K562 (cell line): ENCODE results near the gene CACNA2D3. TPM values are rescaled to one million over a fixed set of nuclear protein-coding genes. Genes with fewer than 3 reads are reported as not detected.

ENCODE experiments used
- DPF2 ChIP-seq: fragments of 450-650 bp; IDR thresholded peaks from 2 replicates; pipeline ENCODE4 v1.6.1; 2016
- E2F6 ChIP-seq, 2 experiments: IDR thresholded peaks; 2 replicates each; pipeline ENCODE4 v1.6.1; 2011; ENCODE audit warnings: borderline replicate concordance in 1 of 2, control low read depth in 1 of 2, low read depth in 1 of 2, low read length in 1 of 2, mild to moderate bottlenecking in 1 of 2, mixed read lengths in 1 of 2, moderate library complexity in 1 of 2; ENCODE audit not compliant: insufficient read depth in 1 of 2, insufficient read length in 1 of 2, poor library complexity in 1 of 2, severe bottlenecking in 1 of 2; ENCODE audit errors: extremely low read depth in 1 of 2
- FOXK2 ChIP-seq, 2 experiments: fragments of 450-650 bp; IDR thresholded peaks in 1 of 2; conservative IDR thresholded peaks in 1 of 2; 2 replicates each; pipeline ENCODE4 v1.6.1; 2016; ENCODE audit warnings: low read depth in 2 of 2, mild to moderate bottlenecking in 1 of 2
- FOXM1 ChIP-seq, 2 experiments: fragments of 450-650 bp in 1 of 2; sonication (generic) in 1 of 2; formaldehyde crosslinking in 1 of 2; IDR thresholded peaks; 2 replicates each; pipeline versions ENCODE4 v1.6.1 to v1.9.0; 2017 to 2022; ENCODE audit warnings: low read depth in 2 of 2, mild to moderate bottlenecking in 2 of 2, missing genetic modification reagents in 1 of 2, moderate library complexity in 1 of 2
- GATAD2A ChIP-seq: fragments of 450-650 bp; IDR thresholded peaks from 2 replicates; pipeline ENCODE4 v1.6.1; 2017
- HDAC6 ChIP-seq: IDR thresholded peaks from 2 replicates; pipeline ENCODE4 v1.6.1; 2012; ENCODE audit warnings: low read depth, mild to moderate bottlenecking, control low read depth, inconsistent platforms, low read length, moderate library complexity
- HINFP ChIP-seq: fragments of 450-650 bp; conservative IDR thresholded peaks from 2 replicates; pipeline ENCODE4 v1.6.1; 2016; ENCODE audit warnings: missing genetic modification characterization, low read depth, mild to moderate bottlenecking, control low read depth, missing compliant biosample characterization
- HMG20A ChIP-seq: fragments of 450-650 bp; formaldehyde crosslinking; conservative IDR thresholded peaks from 2 replicates; pipeline ENCODE4 v1.4.0; 2020; ENCODE audit warnings: mild to moderate bottlenecking, mixed read lengths
- HNRNPUL1 ChIP-seq: fragments of 200-400 bp; formaldehyde crosslinking; IDR thresholded peaks from 2 replicates; pipeline ENCODE4 v1.6.1; 2017; ENCODE audit warnings: low read length
- HSF4 ChIP-seq: fragments of 250-450 bp; sonication (Bioruptor Pico); IDR thresholded peaks from 2 replicates; pipeline ENCODE4 v2.1.2; 2022; ENCODE audit warnings: mild to moderate bottlenecking, moderate library complexity, borderline replicate concordance
- MTA2 ChIP-seq: fragments of 450-650 bp; IDR thresholded peaks from 2 replicates; pipeline ENCODE4 v1.6.1; 2016; ENCODE audit warnings: low read depth
- NELFE ChIP-seq: IDR thresholded peaks from 2 replicates; pipeline ENCODE4 v1.6.1; 2011; ENCODE audit warnings: mild to moderate bottlenecking; ENCODE audit not compliant: insufficient read depth, insufficient read length
- NR2C2 ChIP-seq, 2 experiments: fragments of 200-800 bp in 1 of 2; sonication (Bioruptor generic) in 1 of 2; sonication (generic) in 1 of 2; formaldehyde crosslinking in 1 of 2; IDR thresholded peaks; 2 replicates each; pipeline versions ENCODE4 v1.6.1 to v1.8.0; 2016 to 2022; ENCODE audit warnings: mild to moderate bottlenecking in 1 of 2, missing compliant biosample characterization in 1 of 2, missing genetic modification characterization in 1 of 2, missing genetic modification reagents in 1 of 2
- PCBP1 ChIP-seq: fragments of 200-400 bp; formaldehyde crosslinking; IDR thresholded peaks from 2 replicates; pipeline ENCODE4 v1.6.1; 2018; ENCODE audit warnings: mild to moderate bottlenecking, low read depth, low read length; ENCODE audit not compliant: poor library complexity, severe bottlenecking
- PPARD ChIP-seq: fragments of 250-450 bp; sonication (Bioruptor Pico); IDR thresholded peaks from 2 replicates; pipeline ENCODE4 v1.8.0; 2022; ENCODE audit warnings: inconsistent platforms, mild to moderate bottlenecking, moderate library complexity
- PTBP1 ChIP-seq: fragments of 200-400 bp; formaldehyde crosslinking; IDR thresholded peaks from 2 replicates; pipeline ENCODE4 v1.6.1; 2017; ENCODE audit warnings: low read depth, low read length
- RHOXF2B ChIP-seq: fragments of 250-450 bp; sonication (Bioruptor Pico); conservative IDR thresholded peaks from 2 replicates; pipeline ENCODE4 v1.5.1; 2021
- SMARCE1 ChIP-seq: fragments of 450-650 bp; IDR thresholded peaks from 2 replicates; pipeline ENCODE4 v1.7.1; 2016; ENCODE audit warnings: mild to moderate bottlenecking
- SRSF1 ChIP-seq: fragments of 200-400 bp; formaldehyde crosslinking; IDR thresholded peaks from 2 replicates; pipeline ENCODE4 v1.6.1; 2017; ENCODE audit warnings: mild to moderate bottlenecking, low read depth, low read length, moderate library complexity
- TARDBP ChIP-seq: fragments of 450-650 bp; IDR thresholded peaks from 2 replicates; pipeline ENCODE4 v1.6.1; 2016
- TCF3 ChIP-seq: sonication (generic); formaldehyde crosslinking; IDR thresholded peaks from 2 replicates; pipeline ENCODE4 v1.4.0; 2020; ENCODE audit warnings: mild to moderate bottlenecking, missing genetic modification reagents
- TEAD4 ChIP-seq, 2 experiments: sonication (generic) in 1 of 2; formaldehyde crosslinking in 1 of 2; IDR thresholded peaks; 2 replicates each; pipeline versions ENCODE4 v1.6.1 to v1.8.0; 2012 to 2022; ENCODE audit warnings: borderline replicate concordance in 1 of 2, inconsistent platforms in 1 of 2, low read length in 1 of 2, mild to moderate bottlenecking in 1 of 2, missing genetic modification reagents in 1 of 2
- TGIF2 ChIP-seq: sonication (generic); formaldehyde crosslinking; IDR thresholded peaks from 2 replicates; pipeline ENCODE4 v1.8.1; 2022; ENCODE audit warnings: mild to moderate bottlenecking, missing genetic modification reagents, moderate library complexity
- ZBTB43 ChIP-seq: sonication (generic); formaldehyde crosslinking; IDR thresholded peaks from 2 replicates; pipeline ENCODE4 v1.8.0; 2023; ENCODE audit warnings: mild to moderate bottlenecking, missing genetic modification reagents
- ZNF24 ChIP-seq: fragments of 450-650 bp; IDR thresholded peaks from 2 replicates; pipeline ENCODE4 v1.6.1; 2016
- polyA plus RNA-seq, 8 experiments: library from polyadenylated mRNA; depleted of rRNA in 4 of 8; stranded (reverse) in 5 of 8; unstranded in 3 of 8; fragments of >200 nt; fragmentation: Nextera tagmentation in 2 of 8; fragmentation: Illumina TruSeq in 1 of 8; extraction: Ambion mirVana in 2 of 8; extraction: Trizol in 1 of 8; gene quantifications; 2 replicates each; pipeline versions ENCODE4 v1.2.1 to v1.2.3, GENCODE V29; 2011 to 2014; ENCODE audit warnings: inconsistent platforms in 1 of 8, missing spikeins in 1 of 8
- total RNA-seq, 7 experiments: library from RNA; depleted of rRNA in 6 of 7; stranded (reverse); fragments of >200 nt in 6 of 7; fragmentation: Illumina TruSeq in 2 of 7; extraction: Trizol in 2 of 7; gene quantifications; 2 replicates each; pipeline versions ENCODE4 v1.2.1 to v1.2.3, GENCODE V29; 2011 to 2021; ENCODE audit warnings: low replicate concordance in 1 of 7

The CACNA2D3 gene
- total and polyA plus RNA-seq, 9 of the 15 experiments (the other 6 are each of a cell fraction or from before 2014, with no cell fraction given) = 0.01 TPM; not detected in 8

DNA sequence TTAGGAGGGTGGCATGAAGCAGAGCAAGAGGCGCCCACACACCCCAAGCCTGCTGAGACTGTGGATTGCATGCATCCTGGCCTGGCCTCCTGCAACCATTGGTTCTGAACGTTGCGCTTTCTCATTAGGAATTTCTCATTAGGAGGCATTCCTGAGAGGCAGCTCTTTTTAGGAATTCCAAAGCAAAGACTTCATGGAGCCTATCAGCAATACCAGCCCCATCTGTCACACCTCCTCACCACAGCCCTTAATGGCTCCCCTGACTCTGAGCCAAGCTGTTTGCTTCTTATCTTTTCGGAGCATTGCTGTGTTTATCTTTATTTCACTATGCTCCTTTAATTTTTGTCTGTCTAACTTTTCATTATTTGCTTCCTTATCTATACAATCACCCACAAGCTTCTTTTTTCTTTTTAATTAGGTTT lies 226.9 kb downstream of the CACNA2D3 start (continued):
- peak; percentile 63; the same call in 1 of the 2 replicates for TF ChIP-seq SMARCE1
- no peak for TF ChIP-seq NELFE
- TF ChIP-seq PTBP1 = no peak
- no peak for TF ChIP-seq HMG20A (CRISPR knock-in tag)
- peak; percentile 43; the same call in 1 of the 2 replicates for TF ChIP-seq FOXM1 (IDR thresholded peaks at IDR 0.05; ENCODE audit: low read depth)
- no peak for TF ChIP-seq FOXM1 (CRISPR knock-in tag; IDR thresholded peaks at IDR 0.05; ENCODE audit: low read depth)
- no peak for TF ChIP-seq GATAD2A
- no peak for TF ChIP-seq PPARD (CRISPR knock-in tag)
- TF ChIP-seq TARDBP = no peak
- peak; percentile 92 for TF ChIP-seq TEAD4 (IDR thresholded peaks at IDR 0.05; ENCODE audit: low read length)
- TF ChIP-seq TEAD4 (CRISPR knock-in tag; IDR thresholded peaks at IDR 0.05; ENCODE audit: borderline replicate concordance) = no peak
- TF ChIP-seq DPF2 = peak; percentile 66; the same call in 1 of the 2 replicates
- no peak for TF ChIP-seq ZBTB43 (CRISPR knock-in tag)
- TF ChIP-seq HNRNPUL1 = no peak
- no peak for TF ChIP-seq HINFP (tag)
- TF ChIP-seq ZNF24 = no peak
- TF ChIP-seq HSF4 = no peak
- TF ChIP-seq TGIF2 (CRISPR knock-in tag) = no peak
- no peak for TF ChIP-seq RHOXF2B (CRISPR knock-in tag)
- no peak for TF ChIP-seq PCBP1
- no peak for TF ChIP-seq SRSF1
- no peak for TF ChIP-seq NR2C2 (CRISPR knock-in tag; IDR thresholded peaks at IDR 0.05)
- TF ChIP-seq NR2C2 (tag; IDR thresholded peaks at IDR 0.05) = no peak
- TF ChIP-seq TCF3 (CRISPR knock-in tag) = peak; percentile 70
- TF ChIP-seq E2F6 (IDR thresholded peaks at IDR 0.05; ENCODE audit: borderline replicate concordance in 1 of 2, extremely low read depth in 1 of 2, insufficient read depth in 1 of 2, insufficient read length in 1 of 2, low read depth in 1 of 2, low read length in 1 of 2, poor library complexity in 1 of 2, severe bottlenecking in 1 of 2) = no peak
- TF ChIP-seq HDAC6 = no peak
- TF ChIP-seq MTA2 = peak; percentile 73
- TF ChIP-seq FOXK2 (conservative IDR thresholded peaks at IDR 0.05 in 1 of 2, IDR thresholded peaks at IDR 0.05 in 1 of 2; ENCODE audit: low read depth in 2 of 2) = 0 out of 4 replicates have a peak, but pooled peaks of 1 of the 2 experiments have one; percentile 22
